Ishikawa (cell line): ENCODE measurements around the gene FAM53B.
A peak's percentile ranks its signal among the peaks of the same experiment; 100 is the strongest.

ENCODE experiments used
- CREB1 ChIP-seq: IDR thresholded peaks from 2 replicates; pipeline ENCODE4 v1.6.1; 2012; ENCODE audit warnings: low read depth
- EGR1 ChIP-seq: IDR thresholded peaks from 2 replicates; pipeline ENCODE4 v1.6.1; 2012
- FOXM1 ChIP-seq: IDR thresholded peaks from 2 replicates; pipeline ENCODE4 v1.6.1; 2012; ENCODE audit warnings: low read depth, borderline replicate concordance
- NFIC ChIP-seq: IDR thresholded peaks from 2 replicates; pipeline ENCODE4 v1.6.1; 2012
- RAD21 ChIP-seq: IDR thresholded peaks from 2 replicates; pipeline ENCODE4 v1.6.1; 2012; ENCODE audit warnings: low read depth
- TAF1 ChIP-seq: IDR thresholded peaks from 2 replicates; pipeline ENCODE4 v1.6.1; 2012; ENCODE audit warnings: low read depth, mild to moderate bottlenecking
- ZBTB7A ChIP-seq: IDR thresholded peaks from 2 replicates; pipeline ENCODE4 v1.6.1; 2012; ENCODE audit warnings: low read depth
- TF ChIP-seq, protein P1 (sequence below): IDR thresholded peaks from 2 replicates; pipeline ENCODE4 v1.6.1; 2012
- TF ChIP-seq, protein P2 (sequence below): IDR thresholded peaks from 2 replicates; pipeline ENCODE4 v1.6.1; 2012; ENCODE audit warnings: low read depth, mild to moderate bottlenecking
- TF ChIP-seq, protein P3 (sequence below): IDR thresholded peaks from 2 replicates; pipeline ENCODE4 v1.6.1; 2012

DNA sequence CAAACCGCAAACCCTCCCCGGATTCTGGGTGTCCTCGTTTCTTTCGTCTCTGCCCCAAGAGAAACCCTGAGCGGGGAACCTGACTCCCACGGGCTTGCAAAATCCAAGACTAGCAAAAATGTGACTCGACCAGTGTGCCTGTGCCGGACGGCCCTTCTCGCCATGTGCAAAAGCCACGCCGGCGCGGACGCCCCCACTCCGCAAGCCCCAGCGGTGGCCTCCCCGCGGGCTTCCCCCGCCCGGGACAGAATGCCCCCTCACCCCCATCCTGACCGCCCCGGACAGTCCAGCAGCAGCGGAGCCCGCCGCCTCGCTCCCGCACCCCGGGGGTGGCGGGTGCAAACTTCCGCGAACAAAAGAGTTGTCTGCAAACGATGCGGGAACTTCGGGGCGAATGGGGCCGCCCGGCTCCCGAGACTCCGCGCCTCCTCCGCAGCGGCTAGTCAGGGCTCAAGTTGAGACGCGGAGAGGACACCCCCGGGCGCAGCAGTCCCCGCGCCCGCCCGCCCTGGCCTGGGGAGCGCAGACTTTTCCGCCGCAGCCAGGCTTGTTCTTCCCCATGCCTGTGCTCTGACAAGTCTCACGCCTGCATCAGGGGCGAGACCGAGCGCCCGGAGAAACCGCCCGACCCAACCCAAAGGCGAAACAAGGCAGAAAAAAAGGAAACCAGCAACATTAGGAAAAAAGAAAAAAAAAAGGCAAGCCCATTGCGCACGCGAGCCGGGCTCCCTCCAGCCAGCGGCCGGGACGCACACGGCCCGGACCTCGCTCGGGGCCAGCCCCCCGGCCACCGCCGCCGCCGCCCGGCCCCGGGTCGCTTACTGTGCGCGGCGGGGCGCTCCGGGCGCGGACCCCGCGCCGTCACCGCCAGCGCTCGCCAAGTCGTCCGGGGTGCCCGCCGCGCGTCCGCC lies 732 bp downstream of the FAM53B start:
- TF ChIP-seq, protein P1, sequence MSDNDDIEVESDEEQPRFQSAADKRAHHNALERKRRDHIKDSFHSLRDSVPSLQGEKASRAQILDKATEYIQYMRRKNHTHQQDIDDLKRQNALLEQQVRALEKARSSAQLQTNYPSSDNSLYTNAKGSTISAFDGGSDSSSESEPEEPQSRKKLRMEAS: peak; percentile 73
- TF ChIP-seq, protein P2, sequence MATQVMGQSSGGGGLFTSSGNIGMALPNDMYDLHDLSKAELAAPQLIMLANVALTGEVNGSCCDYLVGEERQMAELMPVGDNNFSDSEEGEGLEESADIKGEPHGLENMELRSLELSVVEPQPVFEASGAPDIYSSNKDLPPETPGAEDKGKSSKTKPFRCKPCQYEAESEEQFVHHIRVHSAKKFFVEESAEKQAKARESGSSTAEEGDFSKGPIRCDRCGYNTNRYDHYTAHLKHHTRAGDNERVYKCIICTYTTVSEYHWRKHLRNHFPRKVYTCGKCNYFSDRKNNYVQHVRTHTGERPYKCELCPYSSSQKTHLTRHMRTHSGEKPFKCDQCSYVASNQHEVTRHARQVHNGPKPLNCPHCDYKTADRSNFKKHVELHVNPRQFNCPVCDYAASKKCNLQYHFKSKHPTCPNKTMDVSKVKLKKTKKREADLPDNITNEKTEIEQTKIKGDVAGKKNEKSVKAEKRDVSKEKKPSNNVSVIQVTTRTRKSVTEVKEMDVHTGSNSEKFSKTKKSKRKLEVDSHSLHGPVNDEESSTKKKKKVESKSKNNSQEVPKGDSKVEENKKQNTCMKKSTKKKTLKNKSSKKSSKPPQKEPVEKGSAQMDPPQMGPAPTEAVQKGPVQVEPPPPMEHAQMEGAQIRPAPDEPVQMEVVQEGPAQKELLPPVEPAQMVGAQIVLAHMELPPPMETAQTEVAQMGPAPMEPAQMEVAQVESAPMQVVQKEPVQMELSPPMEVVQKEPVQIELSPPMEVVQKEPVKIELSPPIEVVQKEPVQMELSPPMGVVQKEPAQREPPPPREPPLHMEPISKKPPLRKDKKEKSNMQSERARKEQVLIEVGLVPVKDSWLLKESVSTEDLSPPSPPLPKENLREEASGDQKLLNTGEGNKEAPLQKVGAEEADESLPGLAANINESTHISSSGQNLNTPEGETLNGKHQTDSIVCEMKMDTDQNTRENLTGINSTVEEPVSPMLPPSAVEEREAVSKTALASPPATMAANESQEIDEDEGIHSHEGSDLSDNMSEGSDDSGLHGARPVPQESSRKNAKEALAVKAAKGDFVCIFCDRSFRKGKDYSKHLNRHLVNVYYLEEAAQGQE: peak; percentile 11; the same call in 1 of the 2 replicates
- TF ChIP-seq TAF1: no peak
- no peak for TF ChIP-seq NFIC
- TF ChIP-seq EGR1: no peak
- peak; percentile 75 for TF ChIP-seq ZBTB7A
- TF ChIP-seq, protein P3, sequence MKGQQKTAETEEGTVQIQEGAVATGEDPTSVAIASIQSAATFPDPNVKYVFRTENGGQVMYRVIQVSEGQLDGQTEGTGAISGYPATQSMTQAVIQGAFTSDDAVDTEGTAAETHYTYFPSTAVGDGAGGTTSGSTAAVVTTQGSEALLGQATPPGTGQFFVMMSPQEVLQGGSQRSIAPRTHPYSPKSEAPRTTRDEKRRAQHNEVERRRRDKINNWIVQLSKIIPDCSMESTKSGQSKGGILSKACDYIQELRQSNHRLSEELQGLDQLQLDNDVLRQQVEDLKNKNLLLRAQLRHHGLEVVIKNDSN: no peak
- no peak for TF ChIP-seq FOXM1
- no peak; the same call in 1 of the 2 replicates for TF ChIP-seq CREB1
- TF ChIP-seq RAD21: no peak
